ENCODE data around the gene RPS6KA4.

DNA sequence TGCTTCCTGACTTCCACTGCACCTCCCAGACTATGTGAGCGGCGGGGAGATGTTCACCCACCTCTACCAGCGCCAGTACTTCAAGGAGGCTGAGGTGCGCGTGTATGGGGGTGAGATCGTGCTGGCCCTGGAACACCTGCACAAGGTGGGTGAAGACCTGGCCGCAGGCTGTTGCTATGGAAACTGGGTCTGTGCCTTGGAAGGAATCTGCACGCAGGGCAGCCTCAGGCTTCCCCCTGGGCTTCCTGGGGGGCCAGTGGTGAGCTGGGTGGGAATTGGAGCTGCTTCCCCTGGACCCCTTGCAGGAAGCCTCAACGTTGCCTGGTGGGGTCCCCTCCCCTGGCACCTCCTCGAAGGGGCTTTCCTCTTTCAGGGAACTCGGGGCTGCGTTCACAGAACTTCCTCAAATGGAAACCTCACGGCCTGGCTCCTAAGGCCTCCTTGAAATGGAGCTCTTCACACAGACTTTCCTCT lies 1.5 kb downstream of the RPS6KA4 start:
- TF ChIP-seq POLR2AphosphoS5 (IDR thresholded peaks at IDR 0.05; ENCODE audit: borderline replicate concordance, low read depth, low read length) (no peak), EZH2 (IDR thresholded peaks at IDR 0.05) (no peak)
